NCI-H526 treated with DMSO at 0.1 percent for 48 hours (cell line): ENCODE measurements around the gene MAP3K9.

Experiments
- DNase-seq: peaks from one replicate; lab custom pipeline; 2025; lab: John Stamatoyannopoulos, UW

Gene MAP3K9

GRCh38 chr14:70785556-70785955 is 23.8 kb downstream of the MAP3K9 start:
- DNase-seq, result no peak

GRCh38 chr14:70784886-70785285 is 24.4 kb downstream of the MAP3K9 start:
- no peak for DNase-seq

GRCh38 chr14:70782361-70782760 is 27.0 kb downstream of the MAP3K9 start:
- DNase-seq, result no peak

GRCh38 chr14:70780396-70781075 is 28.8 kb downstream of the MAP3K9 start:
- no peak for DNase-seq

GRCh38 chr14:70779667-70780066 is 29.6 kb downstream of the MAP3K9 start:
- DNase-seq, result no peak

- no peak for DNase-seq
These were observed 33.1 kb downstream of the MAP3K9 start for GRCh38 chr14:70776197-70776596.

- no peak for DNase-seq
These were observed 36.0 kb downstream of the MAP3K9 start for GRCh38 chr14:70773182-70773862.

GRCh38 chr14:70771781-70772212 is 37.5 kb downstream of the MAP3K9 start:
- no peak for DNase-seq

GRCh38 chr14:70770490-70770889 is 38.8 kb downstream of the MAP3K9 start:
- DNase-seq, result no peak

GRCh38 chr14:70759398-70759797 is 49.9 kb downstream of the MAP3K9 start:
- DNase-seq, result no peak

GRCh38 chr14:70755655-70756054 is 53.7 kb downstream of the MAP3K9 start:
- no peak for DNase-seq

GRCh38 chr14:70754991-70755390 is 54.3 kb downstream of the MAP3K9 start:
- no peak for DNase-seq

GRCh38 chr14:70753518-70753953 is 55.8 kb downstream of the MAP3K9 start:
- DNase-seq, result peak; percentile 29

- DNase-seq, result no peak
These were observed 60.9 kb downstream of the MAP3K9 start for GRCh38 chr14:70748422-70748821.

- DNase-seq, result no peak
These were observed 64.7 kb downstream of the MAP3K9 start for GRCh38 chr14:70744641-70745040.

GRCh38 chr14:70742316-70742715 is 67.0 kb downstream of the MAP3K9 start:
- no peak for DNase-seq

- DNase-seq, result peak; percentile 95
These were observed 67.8 kb downstream of the MAP3K9 start for GRCh38 chr14:70741482-70741881.

GRCh38 chr14:70735043-70735442 is 74.3 kb downstream of the MAP3K9 start:
- DNase-seq, result peak; percentile 36

GRCh38 chr14:70731447-70732239 is 77.7 kb downstream of the MAP3K9 start:
- no peak for DNase-seq

GRCh38 chr14:70730393-70730792 is 78.9 kb downstream of the MAP3K9 start:
- DNase-seq, result no peak

GRCh38 chr14:70726651-70727375 is 82.5 kb downstream of the MAP3K9 start:
- no peak for DNase-seq

- no peak for DNase-seq
These were observed 84.4 kb downstream of the MAP3K9 start for GRCh38 chr14:70724944-70725343.
